Measurements from ENCODE around the gene AUTS2. TPM values are rescaled to one million over a fixed set of nuclear protein-coding genes. Genes with fewer than 3 reads are reported as not detected.

Gene AUTS2
- total RNA-seq, 1 experiment from 2014 or later = 2.5 TPM

- Histone ChIP-seq H3K27me3 (ENCODE audit: control insufficient read depth, insufficient read depth, low read length) (no peaks in the 10 kb centered on the region), H3K36me3 (ENCODE audit: control insufficient read depth, insufficient read depth, low read length) (no peaks in the 10 kb centered on the region), H3K4me1 (ENCODE audit: control insufficient read depth, insufficient read depth, low read length) (no peaks in the 10 kb centered on the region), H3K27ac (ENCODE audit: low read length) (no peak overlapping the region), H3K4me3 (ENCODE audit: low read depth in 2 of 2, low read length in 2 of 2) (no peak overlapping the region; a peak in 1 of 4 replicates), H3K9me3 (ENCODE audit: control insufficient read depth, insufficient read depth, low read depth, low read length) (no peaks in the 10 kb centered on the region)
- TF ChIP-seq TCF7L2 (IDR thresholded peaks at IDR 0.05; ENCODE audit: low read depth, low read length) (no peak), SIN3A (IDR thresholded peaks at IDR 0.05; ENCODE audit: borderline replicate concordance, insufficient read depth, low read depth, low read length) (no peak)
- POLR2A ChIA-PET = interaction anchor here (0.7 kb wide), 2 partner anchors 56 to 579 kb away, joined by 4 to 13 read pairs; no protein-coding TSS in a partner anchor
- ATAC-seq (no peak), DNase-seq (ENCODE audit: low read depth, low spot score) (no peak)
- in situ Hi-C loops (cut with HindIII; ENCODE audit: low pct_unique_long_range_greater_than_20kb, low sequenced_read_pairs) = no loop called here
- BruUV-seq (replicated peaks) = no TSS peak
- CTCF ChIA-PET = no interaction called here
- intact Hi-C loops (cut with micrococcal nuclease; ENCODE audit: unreplicated experiment) = no loop called here
Measured at GRCh38 chr7:70763961-70764691, 1165.9 kb downstream of the AUTS2 start.

DNA sequence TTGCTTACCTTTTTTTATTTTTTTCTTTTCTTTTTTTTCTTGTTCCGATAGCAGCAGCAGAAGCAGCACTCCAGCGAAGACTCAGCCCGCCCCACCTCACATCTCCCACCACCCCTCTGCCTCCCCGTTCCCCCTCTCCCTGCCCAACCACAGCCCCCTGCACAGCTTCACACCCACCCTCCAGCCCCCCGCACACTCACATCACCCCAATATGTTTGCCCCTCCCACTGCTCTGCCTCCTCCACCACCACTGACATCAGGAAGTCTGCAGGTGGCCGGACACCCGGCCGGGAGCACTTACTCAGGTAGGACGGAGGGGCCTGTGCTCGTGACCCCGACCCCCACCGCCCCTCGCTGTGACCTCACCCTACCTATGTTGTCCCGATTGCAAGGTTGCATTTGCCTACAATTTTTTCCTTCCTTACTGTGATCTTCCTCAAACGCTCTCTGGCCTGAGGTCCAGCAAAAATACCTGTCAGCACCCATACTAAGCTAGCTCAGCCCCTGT, 1166.5 kb downstream of the AUTS2 start:
- TF ChIP-seq, protein P1, sequence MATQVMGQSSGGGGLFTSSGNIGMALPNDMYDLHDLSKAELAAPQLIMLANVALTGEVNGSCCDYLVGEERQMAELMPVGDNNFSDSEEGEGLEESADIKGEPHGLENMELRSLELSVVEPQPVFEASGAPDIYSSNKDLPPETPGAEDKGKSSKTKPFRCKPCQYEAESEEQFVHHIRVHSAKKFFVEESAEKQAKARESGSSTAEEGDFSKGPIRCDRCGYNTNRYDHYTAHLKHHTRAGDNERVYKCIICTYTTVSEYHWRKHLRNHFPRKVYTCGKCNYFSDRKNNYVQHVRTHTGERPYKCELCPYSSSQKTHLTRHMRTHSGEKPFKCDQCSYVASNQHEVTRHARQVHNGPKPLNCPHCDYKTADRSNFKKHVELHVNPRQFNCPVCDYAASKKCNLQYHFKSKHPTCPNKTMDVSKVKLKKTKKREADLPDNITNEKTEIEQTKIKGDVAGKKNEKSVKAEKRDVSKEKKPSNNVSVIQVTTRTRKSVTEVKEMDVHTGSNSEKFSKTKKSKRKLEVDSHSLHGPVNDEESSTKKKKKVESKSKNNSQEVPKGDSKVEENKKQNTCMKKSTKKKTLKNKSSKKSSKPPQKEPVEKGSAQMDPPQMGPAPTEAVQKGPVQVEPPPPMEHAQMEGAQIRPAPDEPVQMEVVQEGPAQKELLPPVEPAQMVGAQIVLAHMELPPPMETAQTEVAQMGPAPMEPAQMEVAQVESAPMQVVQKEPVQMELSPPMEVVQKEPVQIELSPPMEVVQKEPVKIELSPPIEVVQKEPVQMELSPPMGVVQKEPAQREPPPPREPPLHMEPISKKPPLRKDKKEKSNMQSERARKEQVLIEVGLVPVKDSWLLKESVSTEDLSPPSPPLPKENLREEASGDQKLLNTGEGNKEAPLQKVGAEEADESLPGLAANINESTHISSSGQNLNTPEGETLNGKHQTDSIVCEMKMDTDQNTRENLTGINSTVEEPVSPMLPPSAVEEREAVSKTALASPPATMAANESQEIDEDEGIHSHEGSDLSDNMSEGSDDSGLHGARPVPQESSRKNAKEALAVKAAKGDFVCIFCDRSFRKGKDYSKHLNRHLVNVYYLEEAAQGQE (IDR thresholded peaks at IDR 0.05; ENCODE audit: insufficient read depth in 1 of 2, low read depth in 2 of 2, low read length in 1 of 2) = no peak
- TF ChIP-seq POLR2AphosphoS5 (IDR thresholded peaks at IDR 0.05; ENCODE audit: low read depth, low read length) (no peak), TCF7L2 (IDR thresholded peaks at IDR 0.05; ENCODE audit: low read depth, low read length) (no peak), SIN3A (IDR thresholded peaks at IDR 0.05; ENCODE audit: borderline replicate concordance, insufficient read depth, low read depth, low read length) (no peak)
- TF ChIP-seq, protein P2, sequence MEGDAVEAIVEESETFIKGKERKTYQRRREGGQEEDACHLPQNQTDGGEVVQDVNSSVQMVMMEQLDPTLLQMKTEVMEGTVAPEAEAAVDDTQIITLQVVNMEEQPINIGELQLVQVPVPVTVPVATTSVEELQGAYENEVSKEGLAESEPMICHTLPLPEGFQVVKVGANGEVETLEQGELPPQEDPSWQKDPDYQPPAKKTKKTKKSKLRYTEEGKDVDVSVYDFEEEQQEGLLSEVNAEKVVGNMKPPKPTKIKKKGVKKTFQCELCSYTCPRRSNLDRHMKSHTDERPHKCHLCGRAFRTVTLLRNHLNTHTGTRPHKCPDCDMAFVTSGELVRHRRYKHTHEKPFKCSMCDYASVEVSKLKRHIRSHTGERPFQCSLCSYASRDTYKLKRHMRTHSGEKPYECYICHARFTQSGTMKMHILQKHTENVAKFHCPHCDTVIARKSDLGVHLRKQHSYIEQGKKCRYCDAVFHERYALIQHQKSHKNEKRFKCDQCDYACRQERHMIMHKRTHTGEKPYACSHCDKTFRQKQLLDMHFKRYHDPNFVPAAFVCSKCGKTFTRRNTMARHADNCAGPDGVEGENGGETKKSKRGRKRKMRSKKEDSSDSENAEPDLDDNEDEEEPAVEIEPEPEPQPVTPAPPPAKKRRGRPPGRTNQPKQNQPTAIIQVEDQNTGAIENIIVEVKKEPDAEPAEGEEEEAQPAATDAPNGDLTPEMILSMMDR (IDR thresholded peaks at IDR 0.05) = no peak
- in situ Hi-C loops (cut with HindIII; ENCODE audit: low pct_unique_long_range_greater_than_20kb, low sequenced_read_pairs) = no loop called here
- H3K4me1 ChIP-seq (ENCODE audit: control insufficient read depth, insufficient read depth, low read length) = no peaks in the 10 kb centered on the region
- CTCF ChIA-PET = no interaction called here
- no peaks in the 10 kb centered on the region for H3K27me3 ChIP-seq (ENCODE audit: control insufficient read depth, insufficient read depth, low read length)
- H3K9me3 ChIP-seq (ENCODE audit: control insufficient read depth, insufficient read depth, low read depth, low read length) = no peaks in the 10 kb centered on the region
- H3K36me3 ChIP-seq (ENCODE audit: control insufficient read depth, insufficient read depth, low read length) = no peaks in the 10 kb centered on the region
- ATAC-seq (no peak), DNase-seq (ENCODE audit: low read depth, low spot score) (no peak)
- intact Hi-C loops (cut with micrococcal nuclease; ENCODE audit: unreplicated experiment) = no loop called here
- no TSS peak for BruUV-seq (replicated peaks)
- no peak overlapping the region for H3K27ac ChIP-seq (ENCODE audit: low read length)
- POLR2A ChIA-PET = interaction anchor here (0.7 kb wide), 2 partner anchors 57 to 578 kb away, joined by 4 to 13 read pairs; no protein-coding TSS in a partner anchor
- H3K4me3 ChIP-seq (ENCODE audit: low read depth in 2 of 2, low read length in 2 of 2) = no peak overlapping the region; a peak in 1 of 4 replicates

DNA sequence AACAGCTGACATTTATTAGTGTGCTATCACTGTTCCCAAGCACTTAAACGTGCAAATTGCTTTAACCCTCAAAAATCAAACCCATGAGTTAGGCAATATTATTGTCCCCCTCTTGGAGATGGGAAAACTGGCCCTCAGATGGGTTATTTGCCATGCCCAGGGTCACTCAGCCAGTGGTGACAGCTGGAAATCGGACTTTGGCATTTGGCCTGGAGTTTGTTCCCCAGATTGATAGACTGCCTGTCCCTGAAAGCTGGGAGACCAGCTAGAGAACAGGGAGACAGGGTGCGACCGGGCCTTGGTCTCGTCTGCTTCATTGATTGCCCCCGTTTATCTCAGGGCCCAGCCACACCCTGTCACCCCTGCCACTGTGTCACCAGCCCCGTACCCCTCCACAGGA, 1167.4 kb downstream of the AUTS2 start:
- H3K4me3 ChIP-seq (ENCODE audit: low read depth in 2 of 2, low read length in 2 of 2) = no peak overlapping the region
- no peaks in the 10 kb centered on the region for H3K4me1 ChIP-seq (ENCODE audit: control insufficient read depth, insufficient read depth, low read length)
- no peak for ATAC-seq
- in situ Hi-C loops (cut with HindIII; ENCODE audit: low pct_unique_long_range_greater_than_20kb, low sequenced_read_pairs) = no loop called here
- H3K27ac ChIP-seq (ENCODE audit: low read length) = no peak overlapping the region
- no peak for DNase-seq (ENCODE audit: low read depth, low spot score)
- no peaks in the 10 kb centered on the region for H3K27me3 ChIP-seq (ENCODE audit: control insufficient read depth, insufficient read depth, low read length)
- ChIA-PET CTCF (no interaction called here), POLR2A (no interaction called here)
- intact Hi-C loops (cut with micrococcal nuclease; ENCODE audit: unreplicated experiment) = no loop called here
- BruUV-seq (replicated peaks) = no TSS peak
- H3K36me3 ChIP-seq (ENCODE audit: control insufficient read depth, insufficient read depth, low read length) = no peaks in the 10 kb centered on the region
- no peaks in the 10 kb centered on the region for H3K9me3 ChIP-seq (ENCODE audit: control insufficient read depth, insufficient read depth, low read depth, low read length)
- TF ChIP-seq POLR2AphosphoS5 (IDR thresholded peaks at IDR 0.05; ENCODE audit: low read depth, low read length) = no peak
- no peak for TF ChIP-seq SIN3A (IDR thresholded peaks at IDR 0.05; ENCODE audit: borderline replicate concordance, insufficient read depth, low read depth, low read length)
- no peak for TF ChIP-seq TCF7L2 (IDR thresholded peaks at IDR 0.05; ENCODE audit: low read depth, low read length)
- TF ChIP-seq, protein P2 (IDR thresholded peaks at IDR 0.05) = no peak

Data from Panc1 (cell line).